Measurements from ENCODE around the gene BIRC2. TPM values are rescaled to one million over a fixed set of nuclear protein-coding genes. Genes with fewer than 3 reads are reported as not detected.

BIRC2 gene
- total and polyA plus RNA-seq, 10 of the 15 experiments (the other 5 are each of a cell fraction or from before 2014, with no cell fraction given): 13.8 to 75.8 (median 26.5) TPM

DNA sequence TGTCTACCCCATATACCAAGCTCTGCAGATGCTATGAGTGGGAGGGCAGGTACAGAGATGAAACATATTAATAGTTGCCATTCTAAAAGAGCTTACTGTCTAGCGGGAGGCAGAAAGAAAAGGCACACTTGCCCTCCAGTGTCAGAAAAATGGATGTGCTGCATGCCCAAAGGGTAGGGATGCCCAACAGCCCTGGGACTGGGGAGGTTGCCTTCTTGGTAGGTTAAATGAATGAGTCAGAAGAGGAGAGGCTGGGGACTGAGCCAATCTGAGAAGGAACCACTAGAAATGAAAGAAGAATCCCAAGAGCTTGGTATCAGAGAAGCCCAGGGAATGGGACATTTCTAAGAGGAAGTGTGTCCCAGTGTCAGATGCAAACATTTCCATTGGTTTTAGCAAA is 28.5 kb upstream of the BIRC2 start (continued):
- TF ChIP-seq, protein P1, sequence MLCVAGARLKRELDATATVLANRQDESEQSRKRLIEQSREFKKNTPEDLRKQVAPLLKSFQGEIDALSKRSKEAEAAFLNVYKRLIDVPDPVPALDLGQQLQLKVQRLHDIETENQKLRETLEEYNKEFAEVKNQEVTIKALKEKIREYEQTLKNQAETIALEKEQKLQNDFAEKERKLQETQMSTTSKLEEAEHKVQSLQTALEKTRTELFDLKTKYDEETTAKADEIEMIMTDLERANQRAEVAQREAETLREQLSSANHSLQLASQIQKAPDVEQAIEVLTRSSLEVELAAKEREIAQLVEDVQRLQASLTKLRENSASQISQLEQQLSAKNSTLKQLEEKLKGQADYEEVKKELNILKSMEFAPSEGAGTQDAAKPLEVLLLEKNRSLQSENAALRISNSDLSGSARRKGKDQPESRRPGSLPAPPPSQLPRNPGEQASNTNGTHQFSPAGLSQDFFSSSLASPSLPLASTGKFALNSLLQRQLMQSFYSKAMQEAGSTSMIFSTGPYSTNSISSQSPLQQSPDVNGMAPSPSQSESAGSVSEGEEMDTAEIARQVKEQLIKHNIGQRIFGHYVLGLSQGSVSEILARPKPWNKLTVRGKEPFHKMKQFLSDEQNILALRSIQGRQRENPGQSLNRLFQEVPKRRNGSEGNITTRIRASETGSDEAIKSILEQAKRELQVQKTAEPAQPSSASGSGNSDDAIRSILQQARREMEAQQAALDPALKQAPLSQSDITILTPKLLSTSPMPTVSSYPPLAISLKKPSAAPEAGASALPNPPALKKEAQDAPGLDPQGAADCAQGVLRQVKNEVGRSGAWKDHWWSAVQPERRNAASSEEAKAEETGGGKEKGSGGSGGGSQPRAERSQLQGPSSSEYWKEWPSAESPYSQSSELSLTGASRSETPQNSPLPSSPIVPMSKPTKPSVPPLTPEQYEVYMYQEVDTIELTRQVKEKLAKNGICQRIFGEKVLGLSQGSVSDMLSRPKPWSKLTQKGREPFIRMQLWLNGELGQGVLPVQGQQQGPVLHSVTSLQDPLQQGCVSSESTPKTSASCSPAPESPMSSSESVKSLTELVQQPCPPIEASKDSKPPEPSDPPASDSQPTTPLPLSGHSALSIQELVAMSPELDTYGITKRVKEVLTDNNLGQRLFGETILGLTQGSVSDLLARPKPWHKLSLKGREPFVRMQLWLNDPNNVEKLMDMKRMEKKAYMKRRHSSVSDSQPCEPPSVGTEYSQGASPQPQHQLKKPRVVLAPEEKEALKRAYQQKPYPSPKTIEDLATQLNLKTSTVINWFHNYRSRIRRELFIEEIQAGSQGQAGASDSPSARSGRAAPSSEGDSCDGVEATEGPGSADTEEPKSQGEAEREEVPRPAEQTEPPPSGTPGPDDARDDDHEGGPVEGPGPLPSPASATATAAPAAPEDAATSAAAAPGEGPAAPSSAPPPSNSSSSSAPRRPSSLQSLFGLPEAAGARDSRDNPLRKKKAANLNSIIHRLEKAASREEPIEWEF (IDR thresholded peaks at IDR 0.05; ENCODE audit: insufficient replicate concordance, low read depth, low read length): no peak
- TF ChIP-seq ZNF207 (IDR thresholded peaks at IDR 0.05; ENCODE audit: borderline replicate concordance) (no peak), ZNF622 (IDR thresholded peaks at IDR 0.05) (no peak), MTA3 (IDR thresholded peaks at IDR 0.05; ENCODE audit: borderline replicate concordance, low read length) (peak; percentile 33; the same call in 1 of the 2 replicates), POLR2AphosphoS5 (IDR thresholded peaks at IDR 0.05; ENCODE audit: low read length) (peak; percentile 77), NR2F1 (conservative IDR thresholded peaks at IDR 0.05) (no peak), ATF7 (IDR thresholded peaks at IDR 0.05; ENCODE audit: low read depth) (no peak), FOXK2 (IDR thresholded peaks at IDR 0.05) (no peak), RCOR1 (conservative IDR thresholded peaks at IDR 0.05; ENCODE audit: low read depth, low read length) (no peak), NRF1 (conservative IDR thresholded peaks at IDR 0.05; ENCODE audit: low read depth, low read length) (no peak), LARP7 (IDR thresholded peaks at IDR 0.05) (no peak), SUPT20H (IDR thresholded peaks at IDR 0.05; ENCODE audit: borderline replicate concordance, control insufficient read depth, low read depth, low read length) (no peak), MXI1 (IDR thresholded peaks at IDR 0.05; ENCODE audit: low read depth, low read length) (peak; percentile 68; the same call in 1 of the 2 replicates), SMC3 (IDR thresholded peaks at IDR 0.05; ENCODE audit: borderline replicate concordance, low read length) (0 out of 2 replicates have a peak, but pooled peaks have one; percentile 14), POLR2A (IDR thresholded peaks at IDR 0.05; ENCODE audit: low read depth, low read length) (peak; percentile 60), SMAD5 (IDR thresholded peaks at IDR 0.05; ENCODE audit: low read depth) (no peak; the same call in 1 of the 2 replicates), ZNF24 (IDR thresholded peaks at IDR 0.05) (no peak), NR2C1 (IDR thresholded peaks at IDR 0.05) (no peak), TBL1XR1 (IDR thresholded peaks at IDR 0.05; ENCODE audit: low read depth, low read length) (0 out of 2 replicates have a peak, but pooled peaks have one; percentile 46), FOXM1 (IDR thresholded peaks at IDR 0.05; ENCODE audit: low read depth, low read length) (no peak)
- TF ChIP-seq, protein P2, sequence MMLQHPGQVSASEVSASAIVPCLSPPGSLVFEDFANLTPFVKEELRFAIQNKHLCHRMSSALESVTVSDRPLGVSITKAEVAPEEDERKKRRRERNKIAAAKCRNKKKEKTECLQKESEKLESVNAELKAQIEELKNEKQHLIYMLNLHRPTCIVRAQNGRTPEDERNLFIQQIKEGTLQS (IDR thresholded peaks at IDR 0.05; ENCODE audit: borderline replicate concordance, extremely low read depth, low read depth, low read length): no peak
- TF ChIP-seq, protein P3, sequence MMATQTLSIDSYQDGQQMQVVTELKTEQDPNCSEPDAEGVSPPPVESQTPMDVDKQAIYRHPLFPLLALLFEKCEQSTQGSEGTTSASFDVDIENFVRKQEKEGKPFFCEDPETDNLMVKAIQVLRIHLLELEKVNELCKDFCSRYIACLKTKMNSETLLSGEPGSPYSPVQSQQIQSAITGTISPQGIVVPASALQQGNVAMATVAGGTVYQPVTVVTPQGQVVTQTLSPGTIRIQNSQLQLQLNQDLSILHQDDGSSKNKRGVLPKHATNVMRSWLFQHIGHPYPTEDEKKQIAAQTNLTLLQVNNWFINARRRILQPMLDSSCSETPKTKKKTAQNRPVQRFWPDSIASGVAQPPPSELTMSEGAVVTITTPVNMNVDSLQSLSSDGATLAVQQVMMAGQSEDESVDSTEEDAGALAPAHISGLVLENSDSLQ (IDR thresholded peaks at IDR 0.05): no peak
- TF ChIP-seq, protein P4, sequence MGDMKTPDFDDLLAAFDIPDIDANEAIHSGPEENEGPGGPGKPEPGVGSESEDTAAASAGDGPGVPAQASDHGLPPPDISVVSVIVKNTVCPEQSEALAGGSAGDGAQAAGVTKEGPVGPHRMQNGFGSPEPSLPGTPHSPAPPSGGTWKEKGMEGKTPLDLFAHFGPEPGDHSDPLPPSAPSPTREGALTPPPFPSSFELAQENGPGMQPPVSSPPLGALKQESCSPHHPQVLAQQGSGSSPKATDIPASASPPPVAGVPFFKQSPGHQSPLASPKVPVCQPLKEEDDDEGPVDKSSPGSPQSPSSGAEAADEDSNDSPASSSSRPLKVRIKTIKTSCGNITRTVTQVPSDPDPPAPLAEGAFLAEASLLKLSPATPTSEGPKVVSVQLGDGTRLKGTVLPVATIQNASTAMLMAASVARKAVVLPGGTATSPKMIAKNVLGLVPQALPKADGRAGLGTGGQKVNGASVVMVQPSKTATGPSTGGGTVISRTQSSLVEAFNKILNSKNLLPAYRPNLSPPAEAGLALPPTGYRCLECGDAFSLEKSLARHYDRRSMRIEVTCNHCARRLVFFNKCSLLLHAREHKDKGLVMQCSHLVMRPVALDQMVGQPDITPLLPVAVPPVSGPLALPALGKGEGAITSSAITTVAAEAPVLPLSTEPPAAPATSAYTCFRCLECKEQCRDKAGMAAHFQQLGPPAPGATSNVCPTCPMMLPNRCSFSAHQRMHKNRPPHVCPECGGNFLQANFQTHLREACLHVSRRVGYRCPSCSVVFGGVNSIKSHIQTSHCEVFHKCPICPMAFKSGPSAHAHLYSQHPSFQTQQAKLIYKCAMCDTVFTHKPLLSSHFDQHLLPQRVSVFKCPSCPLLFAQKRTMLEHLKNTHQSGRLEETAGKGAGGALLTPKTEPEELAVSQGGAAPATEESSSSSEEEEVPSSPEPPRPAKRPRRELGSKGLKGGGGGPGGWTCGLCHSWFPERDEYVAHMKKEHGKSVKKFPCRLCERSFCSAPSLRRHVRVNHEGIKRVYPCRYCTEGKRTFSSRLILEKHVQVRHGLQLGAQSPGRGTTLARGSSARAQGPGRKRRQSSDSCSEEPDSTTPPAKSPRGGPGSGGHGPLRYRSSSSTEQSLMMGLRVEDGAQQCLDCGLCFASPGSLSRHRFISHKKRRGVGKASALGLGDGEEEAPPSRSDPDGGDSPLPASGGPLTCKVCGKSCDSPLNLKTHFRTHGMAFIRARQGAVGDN (IDR thresholded peaks at IDR 0.05): no peak

Measured in GM12878 (cell line).